Neural cell (in vitro differentiated cells): ENCODE measurements around the gene TBC1D9. TPM values are rescaled to one million over a fixed set of nuclear protein-coding genes. Genes with fewer than 3 reads are reported as not detected.

Source experiments
- H2AFZ ChIP-seq: fragments of 200-600, 300-800 bp; sonication (generic), shearing (Covaris generic); 2 replicates; pipeline ENCODE4 v1.6.0; 2014; ENCODE audit warnings: low read depth, mild to moderate bottlenecking, antibody characterized with exemption, low read length, moderate library complexity
- H3F3A ChIP-seq: fragments of 200-600 bp; shearing (Covaris generic); 2 replicates; pipeline ENCODE4 v1.6.1; 2016; ENCODE audit warnings: mild to moderate bottlenecking, moderate library complexity, mixed read lengths, antibody characterized with exemption, low read length; ENCODE audit not compliant: insufficient read depth, poor library complexity, severe bottlenecking
- H3K27ac ChIP-seq: fragments of 200-600, 300-800 bp; sonication (generic), shearing (Covaris generic); 2 replicates; pipeline ENCODE4 v1.5.1; 2014; ENCODE audit warnings: mild to moderate bottlenecking, low read length, moderate library complexity
- H3K27me3 ChIP-seq: fragments of 300-800, 200-600 bp; sonication (generic), shearing (Covaris generic); 2 replicates; pipeline ENCODE4 v1.6.0; 2014; ENCODE audit warnings: mild to moderate bottlenecking, low read depth, low read length, moderate library complexity; ENCODE audit not compliant: insufficient read depth
- H3K36me3 ChIP-seq: fragments of 300-800, 200-600 bp; sonication (generic), shearing (Covaris generic); 2 replicates; pipeline ENCODE4 v1.5.1; 2014; ENCODE audit warnings: mild to moderate bottlenecking, antibody characterized with exemption, low read length, moderate library complexity; ENCODE audit not compliant: insufficient read depth
- H3K4me2 ChIP-seq: fragments of 300-800, 200-600 bp; sonication (generic), shearing (Covaris generic); 2 replicates; pipeline ENCODE4 v1.6.0; 2014; ENCODE audit warnings: mild to moderate bottlenecking, low read length
- H3K4me3 ChIP-seq: fragments of 300-800, 200-600 bp; sonication (generic), shearing (Covaris generic); 2 replicates; pipeline ENCODE4 v1.5.1; 2014; ENCODE audit warnings: mild to moderate bottlenecking, low read length, moderate library complexity
- H3K79me2 ChIP-seq: fragments of 200-600 bp; shearing (Covaris generic); replicated peaks from 2 replicates; pipeline ENCODE4 v1.6.0; 2014; ENCODE audit warnings: mild to moderate bottlenecking, low read length, moderate library complexity; ENCODE audit not compliant: insufficient read depth
- H3K9ac ChIP-seq: fragments of 300-800, 200-600 bp; sonication (generic), shearing (Covaris generic); 2 replicates; pipeline ENCODE4 v1.6.1; 2016; ENCODE audit warnings: mild to moderate bottlenecking, low read length, mixed read lengths
- H3K9me2 ChIP-seq: fragments of 200-600 bp; shearing (Covaris generic); 2 replicates; pipeline ENCODE4 v1.6.1; 2016; ENCODE audit warnings: mild to moderate bottlenecking, low read length, mixed read lengths; ENCODE audit not compliant: insufficient read depth
- H3K9me3 ChIP-seq: fragments of 200-600, 300-800 bp; sonication (generic), shearing (Covaris generic); 2 replicates; pipeline ENCODE4 v1.6.1; 2016; ENCODE audit warnings: mild to moderate bottlenecking, mixed run types, low read length, moderate library complexity, mixed read lengths
- H4K20me1 ChIP-seq: fragments of 200-600 bp; shearing (Covaris generic); 2 replicates; pipeline ENCODE4 v1.6.1; 2016; ENCODE audit warnings: mild to moderate bottlenecking, mixed run types; ENCODE audit not compliant: insufficient read depth
- EP300 ChIP-seq: fragments of 450-650 bp; conservative IDR thresholded peaks from 2 replicates; pipeline ENCODE4 v1.6.1; 2014; ENCODE audit warnings: antibody characterized with exemption, mild to moderate bottlenecking, moderate library complexity; ENCODE audit not compliant: poor library complexity, severe bottlenecking
- EZH2 ChIP-seq: fragments of 200-600, 300-800 bp; shearing (Covaris generic), sonication (generic); IDR thresholded peaks from 2 replicates; pipeline ENCODE4 v1.6.1; 2014; ENCODE audit warnings: antibody characterized with exemption, low read length, borderline replicate concordance, mild to moderate bottlenecking; ENCODE audit not compliant: insufficient read depth, poor library complexity, severe bottlenecking
- MXI1 ChIP-seq: fragments of 450-650 bp; conservative IDR thresholded peaks from 2 replicates; pipeline ENCODE4 v1.6.1; 2014; ENCODE audit warnings: antibody characterized with exemption, mild to moderate bottlenecking; ENCODE audit not compliant: poor library complexity, severe bottlenecking
- POLR2AphosphoS5 ChIP-seq: IDR thresholded peaks from 2 replicates; pipeline ENCODE4 v1.6.1; 2012
- RAD21 ChIP-seq: fragments of 450-650 bp; conservative IDR thresholded peaks from 2 replicates; pipeline ENCODE4 v1.6.1; 2014; ENCODE audit warnings: antibody characterized with exemption, mild to moderate bottlenecking, moderate library complexity
- SMC3 ChIP-seq: fragments of 450-650 bp; conservative IDR thresholded peaks from 2 replicates; pipeline ENCODE4 v1.6.1; 2014; ENCODE audit warnings: antibody characterized with exemption, mild to moderate bottlenecking, moderate library complexity; ENCODE audit not compliant: poor library complexity
- TAF1 ChIP-seq: IDR thresholded peaks from 2 replicates; pipeline ENCODE4 v1.6.1; 2012; ENCODE audit warnings: low read depth
- polyA plus RNA-seq: library from polyadenylated mRNA; depleted of rRNA; stranded (reverse); fragments of >200 nt; gene quantifications from 2 replicates; pipeline ENCODE4 v1.2.3, GENCODE V29; 2014
- TF ChIP-seq, protein P1 (sequence below): fragments of 450-650 bp; IDR thresholded peaks from 2 replicates; pipeline ENCODE4 v1.5.1; 2014; ENCODE audit warnings: antibody characterized with exemption, mild to moderate bottlenecking, moderate library complexity; ENCODE audit not compliant: poor library complexity, severe bottlenecking
- TF ChIP-seq, protein P2 (sequence below): IDR thresholded peaks from 2 replicates; pipeline ENCODE4 v1.6.1; 2012; ENCODE audit warnings: borderline replicate concordance

Gene TBC1D9
- polyA plus RNA-seq, 1 donor from 2014 or later: 42.8 TPM

DNA sequence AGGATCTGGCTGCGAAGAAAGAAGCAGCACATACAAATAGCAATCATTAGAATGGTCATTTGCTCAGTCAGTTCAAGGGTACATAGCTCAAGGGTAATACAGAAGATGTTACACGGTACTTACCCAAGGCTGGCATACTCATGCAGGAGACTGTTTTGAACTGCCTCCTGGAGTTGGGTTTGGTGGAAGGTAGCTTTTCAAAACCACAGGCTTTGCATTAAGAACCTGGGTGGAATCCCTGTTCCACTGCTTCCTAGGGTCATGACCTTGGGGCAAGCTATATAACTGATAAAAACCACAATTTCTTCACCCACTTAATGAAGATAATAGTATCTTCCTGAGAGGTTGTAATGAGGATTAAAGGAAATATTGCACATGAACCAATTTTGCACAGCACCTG, 36.5 kb downstream of the TBC1D9 start:
- H3K9ac ChIP-seq: no peak overlapping the region
- H3K27me3 ChIP-seq: no peaks in the 10 kb centered on the region
- H3K9me2 ChIP-seq: no peaks in the 10 kb centered on the region
- H3K9me3 ChIP-seq: no peaks in the 10 kb centered on the region
- no peak overlapping the region for H3K4me2 ChIP-seq
- TF ChIP-seq MXI1 (no peak), POLR2AphosphoS5 (no peak), SMC3 (no peak), EZH2 (no peak), EP300 (no peak), TAF1 (no peak), RAD21 (no peak)
- TF ChIP-seq, protein P1, sequence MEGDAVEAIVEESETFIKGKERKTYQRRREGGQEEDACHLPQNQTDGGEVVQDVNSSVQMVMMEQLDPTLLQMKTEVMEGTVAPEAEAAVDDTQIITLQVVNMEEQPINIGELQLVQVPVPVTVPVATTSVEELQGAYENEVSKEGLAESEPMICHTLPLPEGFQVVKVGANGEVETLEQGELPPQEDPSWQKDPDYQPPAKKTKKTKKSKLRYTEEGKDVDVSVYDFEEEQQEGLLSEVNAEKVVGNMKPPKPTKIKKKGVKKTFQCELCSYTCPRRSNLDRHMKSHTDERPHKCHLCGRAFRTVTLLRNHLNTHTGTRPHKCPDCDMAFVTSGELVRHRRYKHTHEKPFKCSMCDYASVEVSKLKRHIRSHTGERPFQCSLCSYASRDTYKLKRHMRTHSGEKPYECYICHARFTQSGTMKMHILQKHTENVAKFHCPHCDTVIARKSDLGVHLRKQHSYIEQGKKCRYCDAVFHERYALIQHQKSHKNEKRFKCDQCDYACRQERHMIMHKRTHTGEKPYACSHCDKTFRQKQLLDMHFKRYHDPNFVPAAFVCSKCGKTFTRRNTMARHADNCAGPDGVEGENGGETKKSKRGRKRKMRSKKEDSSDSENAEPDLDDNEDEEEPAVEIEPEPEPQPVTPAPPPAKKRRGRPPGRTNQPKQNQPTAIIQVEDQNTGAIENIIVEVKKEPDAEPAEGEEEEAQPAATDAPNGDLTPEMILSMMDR: no peak
- TF ChIP-seq, protein P2, sequence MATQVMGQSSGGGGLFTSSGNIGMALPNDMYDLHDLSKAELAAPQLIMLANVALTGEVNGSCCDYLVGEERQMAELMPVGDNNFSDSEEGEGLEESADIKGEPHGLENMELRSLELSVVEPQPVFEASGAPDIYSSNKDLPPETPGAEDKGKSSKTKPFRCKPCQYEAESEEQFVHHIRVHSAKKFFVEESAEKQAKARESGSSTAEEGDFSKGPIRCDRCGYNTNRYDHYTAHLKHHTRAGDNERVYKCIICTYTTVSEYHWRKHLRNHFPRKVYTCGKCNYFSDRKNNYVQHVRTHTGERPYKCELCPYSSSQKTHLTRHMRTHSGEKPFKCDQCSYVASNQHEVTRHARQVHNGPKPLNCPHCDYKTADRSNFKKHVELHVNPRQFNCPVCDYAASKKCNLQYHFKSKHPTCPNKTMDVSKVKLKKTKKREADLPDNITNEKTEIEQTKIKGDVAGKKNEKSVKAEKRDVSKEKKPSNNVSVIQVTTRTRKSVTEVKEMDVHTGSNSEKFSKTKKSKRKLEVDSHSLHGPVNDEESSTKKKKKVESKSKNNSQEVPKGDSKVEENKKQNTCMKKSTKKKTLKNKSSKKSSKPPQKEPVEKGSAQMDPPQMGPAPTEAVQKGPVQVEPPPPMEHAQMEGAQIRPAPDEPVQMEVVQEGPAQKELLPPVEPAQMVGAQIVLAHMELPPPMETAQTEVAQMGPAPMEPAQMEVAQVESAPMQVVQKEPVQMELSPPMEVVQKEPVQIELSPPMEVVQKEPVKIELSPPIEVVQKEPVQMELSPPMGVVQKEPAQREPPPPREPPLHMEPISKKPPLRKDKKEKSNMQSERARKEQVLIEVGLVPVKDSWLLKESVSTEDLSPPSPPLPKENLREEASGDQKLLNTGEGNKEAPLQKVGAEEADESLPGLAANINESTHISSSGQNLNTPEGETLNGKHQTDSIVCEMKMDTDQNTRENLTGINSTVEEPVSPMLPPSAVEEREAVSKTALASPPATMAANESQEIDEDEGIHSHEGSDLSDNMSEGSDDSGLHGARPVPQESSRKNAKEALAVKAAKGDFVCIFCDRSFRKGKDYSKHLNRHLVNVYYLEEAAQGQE: no peak
- H2AFZ ChIP-seq: no peak overlapping the region
- no peaks in the 10 kb centered on the region for H3F3A ChIP-seq
- H3K4me3 ChIP-seq: no peak overlapping the region
- H3K36me3 ChIP-seq: peaks cover 5% of the 10 kb centered on the region
- H3K27ac ChIP-seq: no peak overlapping the region
- no peaks in the 10 kb centered on the region for H4K20me1 ChIP-seq
- H3K79me2 ChIP-seq: peaks cover 50% of the 10 kb centered on the region

DNA sequence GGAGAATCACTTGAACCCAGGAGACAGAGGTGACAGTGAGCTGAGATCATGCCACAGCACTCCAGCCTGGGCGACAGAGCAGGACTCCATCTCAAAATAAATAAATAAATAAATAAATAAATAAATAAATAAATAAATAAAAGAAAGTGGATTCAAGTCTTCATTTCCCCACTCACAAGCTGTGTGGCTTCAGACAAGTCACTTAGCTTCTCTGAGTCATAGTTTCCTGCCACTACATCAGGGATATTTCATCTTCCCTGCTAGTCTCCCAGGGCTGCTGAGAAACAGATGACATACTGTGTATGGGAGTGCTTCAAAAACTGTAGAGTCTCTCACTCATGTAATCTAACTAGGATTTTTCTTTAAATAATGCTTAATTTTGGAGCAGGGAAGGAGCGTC, 37.2 kb downstream of the TBC1D9 start:
- no peaks in the 10 kb centered on the region for H3K9me3 ChIP-seq
- H3K9ac ChIP-seq: no peak overlapping the region
- no peaks in the 10 kb centered on the region for H4K20me1 ChIP-seq
- H2AFZ ChIP-seq: no peak overlapping the region
- no peaks in the 10 kb centered on the region for H3K9me2 ChIP-seq
- H3K27me3 ChIP-seq: no peaks in the 10 kb centered on the region
- H3K27ac ChIP-seq: no peak overlapping the region
- H3K36me3 ChIP-seq: peaks cover 5% of the 10 kb centered on the region
- no peak overlapping the region for H3K4me3 ChIP-seq
- TF ChIP-seq, protein P1: no peak
- no peak for TF ChIP-seq EZH2
- peaks cover 48% of the 10 kb centered on the region for H3K79me2 ChIP-seq
- no peak overlapping the region for H3K4me2 ChIP-seq
- no peaks in the 10 kb centered on the region for H3F3A ChIP-seq
